Subcutaneous adipose tissue (tissue), 4 donors: ENCODE results near the gene LRFN4. TPM values are rescaled to one million over a fixed set of nuclear protein-coding genes. Genes with fewer than 3 reads are reported as not detected.

Experiments
- CTCF ChIP-seq: fragments of 450-650 bp; IDR thresholded peaks from one replicate; pipeline ENCODE4 v1.5.1; 2016; ENCODE audit warnings: low read depth, mild to moderate bottlenecking, control low read depth, antibody characterized with exemption, moderate library complexity
- total RNA-seq, 4 donors: library from RNA; depleted of rRNA; stranded (reverse); fragments of >200 nt; gene quantifications; one replicate each; pipeline ENCODE4 v1.1.0, GENCODE V29; 2016

LRFN4 gene
- total RNA-seq, 4 donors from 2014 or later: 6.8 to 21.5 (median 9.8) TPM

- TF ChIP-seq CTCF: no peak
Measured at GRCh38 chr11:66857234-66857926, 516 bp downstream of the LRFN4 start.

- TF ChIP-seq CTCF: no peak
Measured at GRCh38 chr11:66857927-66858185, 992 bp downstream of the LRFN4 start.

GRCh38 chr11:66858186-66858938 lies 1.5 kb downstream of the LRFN4 start:
- TF ChIP-seq CTCF: no peak

GRCh38 chr11:66858939-66859685 lies 2.2 kb downstream of the LRFN4 start:
- no peak for TF ChIP-seq CTCF

- TF ChIP-seq CTCF: no peak
Measured at GRCh38 chr11:66859686-66860448, 3.0 kb downstream of the LRFN4 start.

- no peak for TF ChIP-seq CTCF
Measured at GRCh38 chr11:66860449-66860831, 3.6 kb downstream of the LRFN4 start.
